A673 (cell line): ENCODE data around the gene PRAF2. TPM values are rescaled to one million over a fixed set of nuclear protein-coding genes. Genes with fewer than 3 reads are reported as not detected.

ENCODE experiments used
- BruUV-seq: library from RNA; stranded (reverse); fragments of 400-500 nt; replicated peaks from 2 replicates; lab custom pipeline; 2021; lab: Mats Ljungman, UMichigan
- CTCF ChIA-PET: fragments of 300-600 bp; sonication (Branson Sonifier 250); formaldehyde crosslinking; loops from one replicate; lab custom pipeline; 2022; ENCODE audit warnings: antibody characterized with exemption; lab: Charles Lee
- POLR2A ChIA-PET: fragments of 300-600 bp; sonication (Branson Sonifier 250); formaldehyde crosslinking; loops from one replicate; lab custom pipeline; 2022; ENCODE audit warnings: antibody characterized with exemption; ENCODE audit not compliant: low non-redundant PET; lab: Charles Lee
- DNase-seq: peaks from one replicate; pipeline ENCODE4 v3.0.0-alpha.2; 2015; ENCODE audit warnings: low spot score
- H3K27ac ChIP-seq: fragments of 200-600 bp; sonication (generic); 2 replicates; pipeline ENCODE4 v1.5.1; 2016; ENCODE audit warnings: mixed run types, low read depth, mild to moderate bottlenecking, mixed read lengths, antibody characterized with exemption, low read length; ENCODE audit not compliant: poor library complexity, severe bottlenecking
- H3K27me3 ChIP-seq: fragments of 200-600 bp; sonication (generic); replicated peaks from 2 replicates; pipeline ENCODE4 v1.6.1; 2017; ENCODE audit warnings: mixed run types, low read depth, mild to moderate bottlenecking, mixed read lengths, antibody characterized with exemption, low read length; ENCODE audit not compliant: insufficient read depth, poor library complexity
- H3K36me3 ChIP-seq: fragments of 200-600 bp; sonication (generic); 2 replicates; pipeline ENCODE4 v1.6.1; 2016; ENCODE audit warnings: mixed run types, mild to moderate bottlenecking, mixed read lengths, antibody characterized with exemption, low read length; ENCODE audit not compliant: insufficient read depth, poor library complexity, severe bottlenecking
- H3K4me1 ChIP-seq: fragments of 200-600 bp; sonication (generic); 2 replicates; pipeline ENCODE4 v1.6.1; 2017; ENCODE audit warnings: mixed run types, mild to moderate bottlenecking, mixed read lengths, antibody characterized with exemption, low read length; ENCODE audit not compliant: insufficient read depth, poor library complexity, severe bottlenecking
- H3K4me3 ChIP-seq: fragments of 200-600 bp; sonication (generic); 2 replicates; pipeline ENCODE4 v1.5.1; 2016; ENCODE audit warnings: low read depth, mixed run types, mild to moderate bottlenecking, mixed read lengths, low read length; ENCODE audit not compliant: poor library complexity, severe bottlenecking
- H3K9me3 ChIP-seq: fragments of 200-600 bp; sonication (generic); 2 replicates; pipeline ENCODE4 v1.6.1; 2016; ENCODE audit warnings: mixed run types, low read depth, mild to moderate bottlenecking, mixed read lengths, antibody characterized with exemption, low read length; ENCODE audit not compliant: poor library complexity, severe bottlenecking
- EZH2 ChIP-seq: fragments of 200-600 bp; sonication (generic); IDR thresholded peaks from 2 replicates; pipeline ENCODE4 v1.6.1; 2017; ENCODE audit warnings: borderline replicate concordance, low read depth, mild to moderate bottlenecking, mixed read lengths, antibody characterized with exemption, low read length; ENCODE audit not compliant: poor library complexity, severe bottlenecking
- intact Hi-C: fragments of 100-400 bp; cut with micrococcal nuclease; formaldehyde crosslinking; loops from one replicate; pipeline ENCODE4 v1.10.0; 2022; ENCODE audit not compliant: unreplicated experiment
- total RNA-seq: library from RNA; stranded (reverse); gene quantifications from 2 replicates; pipeline ENCODE4 v1.2.3, GENCODE V29; 2021
- TF ChIP-seq, protein P1 (sequence below): fragments of 300-800, 200-600 bp; sonication (generic); conservative IDR thresholded peaks from 2 replicates; pipeline ENCODE4 v1.5.1; 2017; ENCODE audit warnings: low read depth, mild to moderate bottlenecking, antibody characterized with exemption, low read length, moderate library complexity, mixed read lengths

PRAF2 gene
- total RNA-seq, 1 experiment from 2014 or later = 21.3 TPM

DNA sequence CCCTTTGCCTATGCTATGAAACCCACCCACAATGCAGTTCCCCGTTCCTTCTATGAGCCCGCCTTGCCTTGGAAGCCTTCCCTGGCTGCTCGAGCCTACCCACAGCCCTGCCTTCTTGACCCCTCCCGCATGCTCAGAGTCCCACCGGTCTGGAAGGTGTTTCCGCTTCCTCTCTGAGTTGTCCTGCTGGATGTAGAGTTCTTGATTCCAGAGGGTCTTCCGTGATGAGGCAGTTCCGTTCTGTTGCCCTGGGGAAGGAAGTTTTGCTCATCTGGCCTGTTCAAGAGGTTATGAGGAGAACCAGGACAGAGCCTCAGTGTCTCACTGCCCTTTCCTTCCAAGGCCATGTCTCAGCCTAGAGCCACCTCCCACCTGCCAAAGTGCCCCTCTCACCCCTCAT, 42.3 kb upstream of the PRAF2 start:
- ChIA-PET CTCF (no interaction called here), POLR2A (no interaction called here)
- peaks cover 9% of the 10 kb centered on the region for H3K36me3 ChIP-seq
- BruUV-seq = no TSS peak
- intact Hi-C loops = no loop called here
- H3K4me3 ChIP-seq = no peak overlapping the region
- no peak for DNase-seq
- no peaks in the 10 kb centered on the region for H3K9me3 ChIP-seq
- no peaks in the 10 kb centered on the region for H3K4me1 ChIP-seq
- no peaks in the 10 kb centered on the region for H3K27me3 ChIP-seq
- H3K27ac ChIP-seq = no peak overlapping the region
- TF ChIP-seq EZH2 = no peak
- TF ChIP-seq, protein P1, sequence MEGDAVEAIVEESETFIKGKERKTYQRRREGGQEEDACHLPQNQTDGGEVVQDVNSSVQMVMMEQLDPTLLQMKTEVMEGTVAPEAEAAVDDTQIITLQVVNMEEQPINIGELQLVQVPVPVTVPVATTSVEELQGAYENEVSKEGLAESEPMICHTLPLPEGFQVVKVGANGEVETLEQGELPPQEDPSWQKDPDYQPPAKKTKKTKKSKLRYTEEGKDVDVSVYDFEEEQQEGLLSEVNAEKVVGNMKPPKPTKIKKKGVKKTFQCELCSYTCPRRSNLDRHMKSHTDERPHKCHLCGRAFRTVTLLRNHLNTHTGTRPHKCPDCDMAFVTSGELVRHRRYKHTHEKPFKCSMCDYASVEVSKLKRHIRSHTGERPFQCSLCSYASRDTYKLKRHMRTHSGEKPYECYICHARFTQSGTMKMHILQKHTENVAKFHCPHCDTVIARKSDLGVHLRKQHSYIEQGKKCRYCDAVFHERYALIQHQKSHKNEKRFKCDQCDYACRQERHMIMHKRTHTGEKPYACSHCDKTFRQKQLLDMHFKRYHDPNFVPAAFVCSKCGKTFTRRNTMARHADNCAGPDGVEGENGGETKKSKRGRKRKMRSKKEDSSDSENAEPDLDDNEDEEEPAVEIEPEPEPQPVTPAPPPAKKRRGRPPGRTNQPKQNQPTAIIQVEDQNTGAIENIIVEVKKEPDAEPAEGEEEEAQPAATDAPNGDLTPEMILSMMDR = no peak

- H3K27me3 ChIP-seq = no peaks in the 10 kb centered on the region
- no peak overlapping the region for H3K4me3 ChIP-seq
- H3K9me3 ChIP-seq = no peaks in the 10 kb centered on the region
- POLR2A ChIA-PET = no interaction called here
- H3K27ac ChIP-seq = no peak overlapping the region
- H3K4me1 ChIP-seq = no peaks in the 10 kb centered on the region
- H3K36me3 ChIP-seq = peaks cover 9% of the 10 kb centered on the region
- no TSS peak for BruUV-seq
- no peak for TF ChIP-seq EZH2
- TF ChIP-seq, protein P1 = no peak
- CTCF ChIA-PET = no interaction called here
- intact Hi-C loops = no loop called here
- no peak for DNase-seq
Measured at GRCh38 chrX:49111791-49112190, 38.0 kb upstream of the PRAF2 start.

DNA sequence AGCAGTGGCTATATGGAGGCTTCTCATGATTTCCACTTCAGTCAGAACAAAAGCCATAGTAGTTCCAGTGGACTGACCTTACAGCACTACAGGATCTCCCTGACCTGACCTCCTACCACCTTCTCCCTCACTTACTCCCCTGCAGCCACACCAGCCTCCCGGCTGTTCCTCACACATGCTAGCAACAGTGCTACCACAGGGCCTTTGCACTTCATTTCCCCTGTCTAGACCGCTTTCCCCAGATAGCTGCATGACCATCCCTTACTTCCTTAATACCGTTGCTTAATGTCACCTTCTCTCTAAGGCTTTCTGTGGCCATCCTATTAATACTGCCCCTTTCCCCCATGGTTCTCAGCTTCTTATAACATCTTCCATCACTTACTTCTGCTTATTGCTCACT, 36.6 kb upstream of the PRAF2 start:
- POLR2A ChIA-PET = no interaction called here
- no peaks in the 10 kb centered on the region for H3K4me1 ChIP-seq
- no TSS peak for BruUV-seq
- peaks cover 5% of the 10 kb centered on the region for H3K36me3 ChIP-seq
- no peak for DNase-seq
- intact Hi-C loops = no loop called here
- no peaks in the 10 kb centered on the region for H3K9me3 ChIP-seq
- H3K27ac ChIP-seq = no peak overlapping the region
- no peak overlapping the region for H3K4me3 ChIP-seq
- H3K27me3 ChIP-seq = no peaks in the 10 kb centered on the region
- CTCF ChIA-PET = no interaction called here
- TF ChIP-seq EZH2 = no peak
- TF ChIP-seq, protein P1 = no peak
